HG03457 (cell line): ENCODE data around the gene TBCA.
A peak's percentile ranks its signal among the peaks of the same experiment; 100 is the strongest.

Experiments used
- ATAC-seq: cut with Tn5 transposase; IDR thresholded peaks from one replicate; pipeline ENCODE4 v1.9.1; 2021; ENCODE audit warnings: moderate number of reproducible peaks; ENCODE audit not compliant: unreplicated experiment

The TBCA gene, protein sequence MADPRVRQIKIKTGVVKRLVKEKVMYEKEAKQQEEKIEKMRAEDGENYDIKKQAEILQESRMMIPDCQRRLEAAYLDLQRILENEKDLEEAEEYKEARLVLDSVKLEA

DNA sequence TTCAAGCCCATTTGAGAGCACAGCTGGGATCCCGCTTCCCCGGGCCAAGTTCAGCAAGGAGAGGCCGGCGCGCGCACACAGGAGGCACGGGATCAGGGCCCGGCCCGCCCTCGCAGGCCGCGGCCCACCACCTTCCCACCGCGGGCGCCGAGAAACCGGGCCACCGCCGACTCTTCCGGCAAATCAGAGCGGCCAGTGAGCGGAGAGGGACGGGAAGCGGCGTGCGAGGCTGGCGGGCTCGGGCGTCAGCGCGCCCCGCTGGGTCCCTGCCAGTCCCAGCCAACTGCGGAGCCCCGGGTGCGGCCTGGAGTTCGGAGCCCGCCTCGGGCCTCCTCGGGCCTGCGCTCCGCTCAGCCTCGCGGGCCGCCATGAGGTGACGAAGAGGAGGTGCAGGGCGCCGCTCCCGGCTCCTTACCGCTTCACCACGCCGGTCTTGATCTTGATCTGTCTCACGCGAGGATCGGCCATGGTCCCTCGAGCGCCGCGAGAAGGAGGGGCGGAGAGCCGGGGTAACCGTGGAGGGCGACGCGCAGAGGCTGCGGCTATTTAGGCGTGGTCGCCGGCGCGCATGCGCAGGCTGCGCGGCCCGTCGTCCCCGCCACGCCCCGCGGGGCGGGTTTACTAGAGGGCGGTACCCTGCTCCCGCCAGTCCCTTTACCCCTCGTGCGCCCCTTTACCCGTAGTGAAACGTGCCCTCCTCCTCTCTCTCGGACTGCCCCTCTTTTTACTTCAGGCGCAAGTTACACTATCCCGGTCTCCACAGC is at the start of gene TBCA:
TSS of gene TBCA (minus strand) at position 550 of the 764 bp plus-strand sequence. CDS start at position 468, 82 bp downstream.
- peak; percentile 86 for ATAC-seq

DNA sequence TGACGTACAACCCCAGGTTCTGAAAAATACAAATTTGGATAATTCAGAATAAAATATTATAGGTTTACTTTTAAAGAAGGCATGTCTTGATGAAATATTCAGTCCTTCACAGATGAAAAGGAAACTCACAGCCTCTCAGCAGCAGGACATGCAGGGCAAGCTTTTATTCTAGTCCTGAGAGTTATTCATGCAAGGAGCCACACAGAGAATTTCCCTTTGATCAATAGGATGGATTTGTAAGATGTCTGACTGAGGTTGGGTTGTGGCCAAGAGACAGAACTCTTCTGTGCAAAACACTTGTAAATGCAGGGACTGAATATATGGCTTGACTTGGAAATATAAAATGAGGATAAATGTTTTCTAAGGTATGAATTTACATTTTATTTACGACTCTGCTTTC is 48.8 kb upstream of the TBCA start:
- no peak for ATAC-seq

DNA sequence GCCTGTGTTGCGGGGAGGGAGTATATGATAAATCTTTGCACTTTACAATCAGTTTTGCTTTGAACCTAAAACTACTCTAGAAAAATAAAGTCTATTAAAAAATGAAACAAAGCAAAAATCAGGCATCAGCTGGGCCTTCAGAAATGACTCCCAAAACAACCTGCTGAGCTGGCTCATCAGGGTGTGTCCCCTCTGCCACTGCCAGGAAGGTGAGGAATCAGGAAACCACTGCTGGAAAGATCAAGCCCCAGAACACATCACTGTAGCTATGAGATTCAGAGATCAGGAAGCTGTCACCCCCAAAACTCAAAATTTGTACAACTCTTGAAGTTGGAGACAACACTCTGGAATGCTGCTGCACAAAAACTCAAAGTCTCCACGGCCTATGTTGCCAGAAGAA is 40.5 kb upstream of the TBCA start:
- ATAC-seq, result no peak

DNA sequence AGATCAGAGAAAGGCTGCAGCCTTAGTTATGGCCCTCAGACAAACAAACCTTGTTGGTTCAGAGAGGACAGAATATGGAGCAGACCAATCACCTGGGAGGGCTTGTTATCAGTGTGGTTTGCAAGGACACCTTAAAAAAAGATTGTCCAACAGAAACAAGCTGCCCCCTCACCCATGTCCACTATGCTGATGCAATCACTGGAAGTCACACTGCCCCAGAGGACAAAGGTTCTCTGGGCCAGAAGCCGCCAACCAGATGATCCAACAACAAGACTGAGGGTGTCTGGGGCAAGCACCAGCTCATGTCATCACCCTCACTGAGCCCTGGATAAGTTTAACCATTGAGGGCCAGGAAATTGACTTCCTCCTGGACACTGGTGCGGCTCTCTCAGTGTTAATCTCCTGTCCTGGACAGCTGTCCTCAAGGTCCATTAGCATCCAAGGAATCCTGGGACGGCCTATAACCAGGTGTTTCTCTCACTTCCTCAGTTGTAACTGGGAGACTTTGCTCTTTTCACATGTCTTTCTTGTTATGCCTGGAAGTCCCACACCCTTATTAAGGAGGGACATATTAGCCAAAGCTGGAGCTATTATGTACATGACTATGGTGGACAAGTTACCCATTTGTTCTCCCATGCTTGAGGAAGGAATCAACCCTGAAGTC is 36.9 kb upstream of the TBCA start:
- no peak for ATAC-seq

DNA sequence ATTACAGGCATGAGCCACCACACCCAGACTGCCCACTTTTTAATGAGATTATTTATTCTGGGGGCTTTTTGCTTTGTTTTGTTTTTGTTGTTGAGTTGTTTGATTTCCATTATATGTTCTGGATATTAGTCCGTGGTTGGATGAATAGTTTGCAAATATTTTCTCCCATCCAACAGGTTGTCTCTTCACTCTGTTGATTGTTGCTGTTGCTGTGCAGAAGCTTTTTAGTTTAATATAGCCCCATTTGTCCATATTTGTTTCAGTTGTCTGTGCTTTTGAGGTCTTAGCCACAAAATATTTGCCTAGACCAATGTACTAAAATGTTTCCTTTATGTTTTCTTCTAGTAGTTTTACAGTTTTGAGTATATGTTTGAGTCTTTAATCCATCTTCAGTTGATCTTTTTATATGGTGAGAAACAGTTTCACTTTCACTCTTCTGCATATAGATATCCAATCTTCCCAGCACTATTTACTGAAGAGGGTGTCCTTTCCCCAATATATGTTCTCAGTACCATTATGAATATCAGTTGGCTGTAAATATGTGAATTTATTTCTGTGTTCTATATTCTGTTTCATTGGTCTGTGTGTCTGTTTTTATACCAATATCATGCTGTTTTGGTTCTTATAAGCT is 30.2 kb upstream of the TBCA start:
- ATAC-seq, result no peak

DNA sequence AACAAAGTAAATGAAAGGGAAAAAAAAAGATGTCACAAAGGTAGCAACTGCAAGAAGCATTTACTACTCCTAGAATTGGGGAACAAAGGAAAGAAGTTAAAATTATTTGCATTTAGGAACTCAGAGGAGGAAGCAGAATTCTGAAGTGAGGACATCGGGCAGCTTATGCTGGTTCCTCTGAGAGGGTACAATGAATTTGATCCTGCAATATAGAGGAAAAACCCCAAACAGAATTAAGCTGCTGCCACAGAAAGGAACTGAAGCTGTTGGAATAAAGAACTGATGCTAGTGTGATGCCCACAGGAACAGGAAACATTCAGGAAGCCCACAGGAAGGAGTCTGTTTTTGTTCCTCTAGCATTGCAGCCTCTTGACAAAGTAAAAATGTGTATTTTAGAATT is 22.3 kb upstream of the TBCA start:
- ATAC-seq, result no peak

DNA sequence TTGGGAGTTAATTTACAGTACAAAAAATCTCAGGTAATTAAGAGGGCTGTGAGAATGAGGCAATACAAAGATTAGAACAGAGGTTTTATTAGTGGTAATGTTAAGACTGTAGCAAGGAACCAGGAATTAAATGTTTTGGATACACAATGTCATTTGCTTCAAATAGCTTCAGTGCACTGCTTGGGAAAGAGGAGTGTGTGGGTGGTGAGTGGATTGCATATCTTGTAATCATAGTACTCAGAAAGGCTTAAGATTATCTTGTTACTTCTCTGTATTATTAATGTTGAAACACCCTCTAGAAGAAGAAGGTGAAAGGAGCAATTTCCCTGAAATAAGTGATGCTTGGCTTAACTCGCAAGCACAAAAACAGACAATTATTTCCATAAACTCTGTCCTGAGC is 21.0 kb upstream of the TBCA start:
- ATAC-seq, result no peak

DNA sequence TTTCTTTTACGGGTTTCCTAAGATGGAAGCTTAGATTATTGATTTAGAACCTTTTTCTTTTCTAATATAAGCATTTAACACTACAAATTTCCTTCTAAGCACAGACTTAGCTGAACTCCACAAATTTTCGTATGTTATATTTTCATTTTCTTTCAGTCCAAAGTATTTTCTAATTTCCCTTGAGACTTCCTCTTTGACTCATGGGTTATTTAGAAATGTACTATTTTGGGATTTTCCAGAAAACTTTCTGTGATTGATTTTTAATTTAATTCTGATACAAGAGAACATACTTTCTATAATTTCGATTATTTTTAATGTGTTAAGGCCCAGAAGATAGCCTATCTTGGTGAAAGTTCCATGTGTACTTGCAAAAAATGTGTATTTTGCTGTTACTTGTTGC is 19.7 kb upstream of the TBCA start:
- ATAC-seq, result no peak

DNA sequence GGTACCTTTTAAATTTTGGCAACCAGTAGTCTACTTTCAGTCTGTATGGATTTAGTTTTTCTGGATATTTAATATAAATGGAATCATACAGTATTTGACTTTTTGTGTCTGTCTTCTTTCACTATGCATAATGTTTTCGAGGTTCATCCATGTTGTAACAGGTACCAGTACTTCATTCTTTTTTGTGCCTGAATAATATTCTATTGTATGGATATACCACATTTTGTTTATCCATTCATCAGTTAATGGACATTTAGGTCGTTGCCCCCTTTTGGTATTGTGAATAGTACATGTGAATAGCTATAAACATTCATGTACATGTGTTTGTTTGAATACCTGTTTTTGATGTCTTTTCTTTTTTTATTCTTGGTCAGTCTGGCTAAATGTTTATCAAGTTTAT is 19.1 kb upstream of the TBCA start:
- ATAC-seq, result no peak

DNA sequence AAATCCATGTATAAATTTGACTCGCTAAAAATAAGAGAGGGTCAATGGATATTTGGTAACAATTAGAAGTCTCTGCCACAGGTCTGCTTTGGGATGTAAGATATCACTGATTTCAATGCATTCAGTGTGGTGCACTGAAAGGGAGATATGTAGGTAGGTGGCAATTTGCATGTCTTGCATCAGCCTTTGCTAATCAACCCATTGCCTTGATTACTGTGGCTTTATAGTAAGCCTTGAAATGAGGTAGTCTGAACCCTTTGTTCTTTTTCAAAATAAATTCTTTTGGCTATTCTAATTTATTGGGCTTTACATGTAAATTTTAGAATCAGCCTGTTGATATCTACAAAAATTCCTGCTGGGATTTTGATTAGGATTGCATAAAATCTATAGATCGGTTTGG is 15.8 kb upstream of the TBCA start:
- ATAC-seq, result no peak

DNA sequence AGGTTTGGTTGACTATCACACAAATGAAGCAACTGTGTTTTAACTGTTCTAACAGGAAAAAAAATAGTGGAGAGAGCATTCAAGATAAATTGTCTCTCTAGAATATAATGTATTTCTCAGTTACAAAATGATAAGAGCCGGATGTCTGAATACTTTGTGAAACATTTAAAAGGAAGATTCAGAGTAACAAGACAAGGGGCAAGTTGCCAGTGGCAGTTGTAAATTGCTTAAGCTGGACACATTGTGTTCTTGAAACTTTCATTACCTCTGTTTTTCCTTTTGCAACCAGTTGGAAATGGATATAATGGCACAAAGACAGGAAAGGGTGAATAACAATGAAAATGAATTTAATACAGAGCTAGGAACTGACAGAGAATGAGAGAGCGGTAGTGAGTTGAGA is 15.2 kb upstream of the TBCA start:
- no peak for ATAC-seq

DNA sequence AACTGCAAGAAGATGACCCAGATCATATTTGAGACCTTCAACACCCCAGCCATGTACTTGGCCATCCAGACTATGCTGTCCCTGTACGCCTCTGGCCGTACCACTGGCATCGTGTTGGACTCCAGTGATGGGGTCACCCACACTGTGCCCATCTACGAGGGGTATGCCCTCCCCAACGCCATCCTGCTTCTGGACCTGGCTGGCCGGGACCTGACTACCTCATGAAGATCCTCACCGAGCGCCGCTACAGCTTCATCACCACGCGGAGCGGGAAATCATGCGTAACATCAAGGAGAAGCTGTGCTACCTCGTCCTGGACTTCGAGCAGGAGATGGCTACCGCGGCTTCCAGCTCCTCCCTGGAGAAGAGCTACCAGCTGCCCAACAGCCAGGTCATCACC is 9.1 kb upstream of the TBCA start:
- no peak for ATAC-seq

DNA sequence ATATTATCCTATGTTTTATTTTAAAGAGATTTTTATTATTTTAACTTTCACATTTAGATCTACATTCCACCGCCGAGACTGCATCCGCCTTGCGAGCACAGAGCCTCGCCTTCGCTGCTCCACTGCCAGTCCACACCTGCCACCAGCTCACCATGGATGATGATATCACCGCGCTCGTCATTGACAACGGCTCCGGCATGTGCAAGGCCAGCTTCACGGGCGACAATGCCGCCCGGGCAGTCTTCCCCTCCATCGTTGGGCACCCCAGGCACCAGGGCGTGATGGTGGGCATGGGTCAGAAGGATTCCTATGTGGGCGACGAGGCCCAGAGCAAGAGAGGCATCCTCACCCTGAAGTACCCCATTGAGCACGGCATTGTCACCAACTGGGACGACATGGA is 8.6 kb upstream of the TBCA start:
- no peak for ATAC-seq

DNA sequence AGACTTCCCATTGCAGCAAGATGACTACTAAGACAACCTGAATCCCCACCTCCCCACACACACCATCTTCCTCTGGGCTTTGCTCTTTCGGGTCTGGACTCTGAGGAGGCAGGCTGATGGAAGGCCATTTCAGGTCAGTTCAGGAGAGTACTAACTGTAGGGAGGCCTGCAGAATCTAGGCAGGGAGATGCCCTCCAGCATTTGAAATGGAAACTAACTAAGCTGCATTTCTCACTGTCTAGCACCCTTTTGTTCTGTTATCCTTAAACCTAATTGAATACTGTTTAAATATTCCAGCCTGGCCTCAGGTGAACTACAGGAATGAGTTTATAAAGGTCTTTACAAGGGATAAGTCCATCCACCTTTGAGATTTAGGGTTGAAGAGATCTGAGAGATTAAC is 4.9 kb upstream of the TBCA start:
- no peak for ATAC-seq

DNA sequence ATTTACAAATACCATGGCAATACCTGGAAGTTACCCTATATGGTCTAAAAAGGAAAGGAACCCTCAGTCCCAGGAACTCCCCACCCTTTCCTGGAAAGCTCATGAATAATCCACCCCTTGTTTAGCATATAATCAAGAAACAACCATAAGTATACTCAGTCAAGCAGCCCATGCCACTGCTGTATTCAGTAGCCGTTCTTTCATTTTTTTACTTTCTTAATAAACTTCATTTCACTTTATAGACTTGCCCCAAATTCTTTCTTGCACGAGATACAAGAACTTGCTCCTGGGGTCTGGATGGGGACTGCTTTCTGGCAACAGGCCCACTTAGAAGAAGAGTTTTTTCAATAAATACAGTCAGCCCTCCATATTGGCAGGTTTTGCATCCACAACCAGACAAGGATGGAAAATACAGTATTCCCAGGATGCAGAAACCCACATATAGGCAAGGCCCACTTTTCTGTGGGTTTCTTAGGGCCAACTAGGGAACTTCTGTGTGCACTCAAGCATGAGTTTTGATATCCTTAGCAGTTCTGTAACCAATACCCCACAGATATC is 2.8 kb upstream of the TBCA start:
- no peak for ATAC-seq

DNA sequence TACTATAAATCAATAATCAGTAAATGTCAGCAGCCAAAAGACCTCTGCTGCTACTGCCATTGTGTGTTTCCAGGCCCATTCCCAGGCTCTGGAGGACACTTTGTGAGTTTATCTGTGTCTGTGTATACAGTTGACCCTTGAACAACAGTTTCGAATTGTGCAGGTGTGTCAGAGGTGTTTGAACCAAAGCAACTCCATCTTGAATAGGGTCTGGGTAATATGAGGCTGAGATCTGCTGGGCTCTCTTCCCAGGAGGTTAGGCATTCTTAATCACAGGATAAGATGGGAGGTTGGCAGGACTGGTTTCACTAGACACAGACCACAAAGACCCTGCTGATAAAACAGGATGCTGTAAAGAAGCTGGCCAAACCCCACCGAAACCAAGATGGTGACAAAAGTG is 2.3 kb upstream of the TBCA start:
- ATAC-seq, result no peak

DNA sequence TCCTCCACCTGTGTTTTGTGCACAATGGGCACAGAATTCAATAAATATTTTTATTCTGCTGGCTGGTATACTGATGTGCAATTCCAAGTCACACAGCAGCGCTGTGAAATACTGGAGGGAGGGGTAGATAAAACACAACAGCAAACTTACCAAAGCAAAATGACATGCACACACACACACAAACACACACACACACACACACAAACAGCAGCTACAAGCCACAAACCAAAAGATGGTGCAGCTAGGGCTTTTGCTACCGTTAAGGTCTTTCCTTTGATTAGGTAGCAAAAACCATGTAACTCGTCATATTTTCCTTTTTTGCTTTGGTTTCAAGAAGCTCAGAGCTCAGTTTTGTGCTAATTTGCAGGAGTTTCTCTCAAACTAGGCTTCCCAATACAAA is 1.8 kb upstream of the TBCA start:
- ATAC-seq, result no peak

DNA sequence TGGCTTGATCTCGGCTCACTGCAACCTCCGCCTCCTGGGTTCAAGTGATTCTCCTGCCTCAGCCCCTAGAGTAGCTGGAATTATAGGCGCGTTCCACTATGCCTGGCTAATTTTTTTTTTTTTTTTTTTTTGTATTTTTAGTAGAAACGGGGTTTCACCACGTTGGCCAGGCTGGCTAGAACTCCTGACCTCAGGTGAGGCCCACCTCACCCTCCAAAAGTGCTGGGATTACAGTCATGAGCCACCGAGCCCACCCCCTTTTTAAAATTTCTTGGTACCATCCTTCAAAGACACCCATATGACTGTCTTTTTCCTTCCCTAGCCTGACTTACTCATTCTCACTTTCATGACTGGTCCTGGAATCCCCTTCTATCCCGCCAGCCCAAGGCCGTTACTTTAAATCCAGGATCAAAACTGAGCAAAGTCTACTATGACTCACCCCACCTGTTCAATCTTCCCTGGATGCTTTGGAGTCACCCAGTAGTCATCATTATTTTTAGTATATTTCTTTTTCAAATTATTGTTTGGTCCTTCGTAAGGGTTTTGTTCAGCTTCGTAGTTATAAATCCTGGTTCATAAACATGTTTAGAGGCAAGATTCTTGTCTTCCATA is 1.2 kb upstream of the TBCA start:
- ATAC-seq, result no peak

DNA sequence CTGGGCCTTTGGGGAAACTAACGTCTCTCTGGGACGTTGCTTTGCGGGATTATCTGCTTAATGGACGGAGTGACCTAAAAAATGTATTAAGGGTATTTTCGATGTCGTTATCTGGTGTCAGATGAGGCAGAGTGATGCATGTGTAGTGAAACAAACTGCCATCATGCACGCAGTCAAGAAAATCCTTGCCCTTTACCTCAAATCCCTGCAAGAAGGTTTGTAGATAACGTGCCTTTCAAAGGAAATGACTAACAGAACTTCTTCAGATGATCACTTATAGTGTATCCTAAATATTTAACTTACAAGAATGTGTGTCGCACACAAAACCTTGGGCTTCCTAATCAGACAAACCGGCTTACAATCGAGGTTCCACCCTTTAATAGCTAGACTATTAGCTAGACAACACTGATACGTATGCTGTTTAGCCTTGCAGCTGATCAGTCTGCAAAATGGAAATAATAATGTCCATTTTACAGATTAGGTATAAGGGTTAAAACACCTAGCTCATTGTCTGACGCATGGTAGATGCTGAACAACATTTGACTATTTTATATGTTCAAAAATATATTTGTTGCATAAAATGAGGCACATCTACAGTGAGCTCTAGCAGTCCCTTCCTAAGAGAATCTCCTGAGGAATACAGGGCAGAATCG is 541 bp upstream of the TBCA start:
- ATAC-seq, result no peak

DNA sequence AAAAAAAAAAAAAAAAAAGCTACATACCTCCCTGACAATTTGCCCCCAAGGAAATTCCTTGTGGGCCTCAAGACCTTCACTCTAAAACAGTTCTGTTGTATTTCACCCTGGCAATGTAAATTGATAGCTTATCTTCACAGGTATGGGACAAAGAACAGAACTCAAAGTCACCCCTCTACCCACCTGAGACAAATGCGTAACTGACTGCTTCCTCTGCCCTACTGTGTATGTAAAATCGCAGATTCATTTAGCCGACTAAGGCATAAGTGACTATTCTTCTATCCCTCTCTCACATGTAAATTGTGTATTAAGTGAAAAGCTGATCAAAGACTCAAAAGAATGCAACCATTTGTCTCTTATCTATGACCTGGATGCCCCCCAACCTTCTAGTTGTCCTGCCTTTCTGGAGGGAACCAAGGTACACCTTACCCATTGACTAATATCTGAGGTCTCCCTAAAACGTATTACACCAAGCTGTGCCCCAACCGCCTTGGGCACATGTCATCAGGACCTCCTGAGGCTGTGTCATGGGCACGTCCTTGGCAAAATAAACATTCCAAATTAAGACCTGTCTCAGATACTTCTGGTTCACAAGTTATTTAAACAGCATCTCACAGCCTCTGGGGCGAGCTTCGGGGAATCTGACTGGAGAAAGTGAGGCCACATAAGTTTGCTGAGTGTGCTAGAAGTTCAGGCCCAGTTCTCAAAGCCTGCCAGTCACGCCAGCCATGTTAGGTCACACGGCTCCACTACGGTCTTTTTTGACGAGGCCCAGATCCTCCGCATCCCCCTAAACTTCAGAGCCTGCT is 954 bp downstream of the TBCA start:
- ATAC-seq, result no peak
